ENCODE results near the gene CD2BP2. TPM values are rescaled to one million over a fixed set of nuclear protein-coding genes. Genes with fewer than 3 reads are reported as not detected.

CD2BP2 gene
- total RNA-seq (2022) (65.8 and 82.6 TPM in 2 replicates), Bru-seq, nascent RNA (percentile 87 among the genes with signal in this experiment), BruChase-seq, experiment 1, labeled RNA remaining after a 6-hour chase (percentile 95 among the genes with signal in this experiment), BruChase-seq, experiment 2, labeled RNA remaining after a 2-hour chase (percentile 98 among the genes with signal in this experiment)
- long read RNA-seq, transcript CD2BP2-203 (6 exons, 1,417 nt): minor isoform, 11 of 133 reads
- long read RNA-seq, transcript CD2BP2-201 (7 exons, 3,421 nt): major isoform, 71 of 133 reads
- long read RNA-seq, partial matches to known transcripts: 28 of 133 reads
- long read RNA-seq, other reads (novel, unspliced or antisense): 23 of 133 reads

DNA sequence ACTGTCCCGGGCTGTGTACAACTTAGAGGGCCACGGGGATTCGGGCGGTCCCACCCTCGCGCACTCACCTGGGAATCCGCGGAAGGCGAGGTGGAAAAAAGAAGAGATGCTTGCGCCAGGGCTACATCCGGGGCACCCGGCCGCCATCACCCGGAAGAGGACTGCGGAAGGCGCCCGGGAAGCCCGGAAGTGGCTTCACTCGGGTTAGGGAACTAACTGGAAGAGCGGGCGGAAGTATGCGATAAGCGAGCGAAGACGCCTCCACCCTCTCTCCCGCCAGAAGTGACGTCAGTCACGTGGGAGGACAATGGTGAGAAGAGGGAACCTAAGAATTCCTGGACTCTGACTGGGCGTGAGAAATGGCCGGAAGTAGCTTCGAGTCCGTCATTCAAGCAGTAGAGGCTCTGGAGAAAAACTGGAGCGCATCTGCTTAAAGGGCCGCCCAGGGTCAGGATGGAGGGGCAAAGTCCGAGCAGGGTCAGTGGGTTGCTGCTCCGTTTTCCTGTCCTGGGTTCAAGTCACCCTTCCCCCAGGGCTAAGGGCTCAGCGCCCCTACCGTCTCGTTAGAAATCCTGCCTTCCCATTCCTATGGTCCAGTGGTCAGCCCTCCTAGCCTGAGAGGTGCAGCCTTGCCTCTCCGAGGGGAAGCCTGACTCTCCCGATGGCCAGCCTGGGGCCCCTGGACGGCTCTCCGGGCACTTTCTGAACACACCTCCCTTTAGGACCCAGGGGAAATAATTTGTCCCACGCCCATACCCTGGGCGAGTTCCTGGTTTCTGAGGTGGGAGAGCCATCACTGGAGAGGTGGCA lies at the start of gene CD2BP2:
CD2BP2 (minus strand) TSS at position 165 of the 810 bp plus-strand sequence. CDS start 627 bp downstream, outside the sequence.
- Mint-ChIP-seq H3K4me3 (ENCODE audit: low read depth, unreplicated experiment) (peak within 1 kb of the TSS; percentile 90), H3K9me3 (ENCODE audit: low read depth, unreplicated experiment) (no peaks in the 10 kb centered on the region), H3K27me3 (ENCODE audit: unreplicated experiment) (no peaks in the 10 kb centered on the region), H3K4me1 (ENCODE audit: low read depth, unreplicated experiment) (peaks cover 48% of the 10 kb centered on the region), H3K36me3 (ENCODE audit: insufficient read depth, unreplicated experiment) (peaks cover 81% of the 10 kb centered on the region), H3K27ac (ENCODE audit: unreplicated experiment) (peak within 1 kb of the TSS; percentile 99)
- peak; percentile 95 for DNase-seq
- BruUV-seq (replicated peaks): no TSS peak
- intact Hi-C loops (cut with micrococcal nuclease; ENCODE audit: unreplicated experiment): loop anchor here (2.0 kb wide), 1 partner anchor 15 kb away; the partner anchor contains the start of gene TBC1D10B
- CTCF ChIA-PET: interaction anchor here (0.6 to 1.1 kb wide), 3 partner anchors 15 to 263 kb away, joined by 3 to 4 read pairs (median 3); partner anchors contain the start of gene TBX6
- TF ChIP-seq, protein P1, sequence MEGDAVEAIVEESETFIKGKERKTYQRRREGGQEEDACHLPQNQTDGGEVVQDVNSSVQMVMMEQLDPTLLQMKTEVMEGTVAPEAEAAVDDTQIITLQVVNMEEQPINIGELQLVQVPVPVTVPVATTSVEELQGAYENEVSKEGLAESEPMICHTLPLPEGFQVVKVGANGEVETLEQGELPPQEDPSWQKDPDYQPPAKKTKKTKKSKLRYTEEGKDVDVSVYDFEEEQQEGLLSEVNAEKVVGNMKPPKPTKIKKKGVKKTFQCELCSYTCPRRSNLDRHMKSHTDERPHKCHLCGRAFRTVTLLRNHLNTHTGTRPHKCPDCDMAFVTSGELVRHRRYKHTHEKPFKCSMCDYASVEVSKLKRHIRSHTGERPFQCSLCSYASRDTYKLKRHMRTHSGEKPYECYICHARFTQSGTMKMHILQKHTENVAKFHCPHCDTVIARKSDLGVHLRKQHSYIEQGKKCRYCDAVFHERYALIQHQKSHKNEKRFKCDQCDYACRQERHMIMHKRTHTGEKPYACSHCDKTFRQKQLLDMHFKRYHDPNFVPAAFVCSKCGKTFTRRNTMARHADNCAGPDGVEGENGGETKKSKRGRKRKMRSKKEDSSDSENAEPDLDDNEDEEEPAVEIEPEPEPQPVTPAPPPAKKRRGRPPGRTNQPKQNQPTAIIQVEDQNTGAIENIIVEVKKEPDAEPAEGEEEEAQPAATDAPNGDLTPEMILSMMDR (IDR thresholded peaks at IDR 0.05; ENCODE audit: unreplicated experiment): no peak

DNA sequence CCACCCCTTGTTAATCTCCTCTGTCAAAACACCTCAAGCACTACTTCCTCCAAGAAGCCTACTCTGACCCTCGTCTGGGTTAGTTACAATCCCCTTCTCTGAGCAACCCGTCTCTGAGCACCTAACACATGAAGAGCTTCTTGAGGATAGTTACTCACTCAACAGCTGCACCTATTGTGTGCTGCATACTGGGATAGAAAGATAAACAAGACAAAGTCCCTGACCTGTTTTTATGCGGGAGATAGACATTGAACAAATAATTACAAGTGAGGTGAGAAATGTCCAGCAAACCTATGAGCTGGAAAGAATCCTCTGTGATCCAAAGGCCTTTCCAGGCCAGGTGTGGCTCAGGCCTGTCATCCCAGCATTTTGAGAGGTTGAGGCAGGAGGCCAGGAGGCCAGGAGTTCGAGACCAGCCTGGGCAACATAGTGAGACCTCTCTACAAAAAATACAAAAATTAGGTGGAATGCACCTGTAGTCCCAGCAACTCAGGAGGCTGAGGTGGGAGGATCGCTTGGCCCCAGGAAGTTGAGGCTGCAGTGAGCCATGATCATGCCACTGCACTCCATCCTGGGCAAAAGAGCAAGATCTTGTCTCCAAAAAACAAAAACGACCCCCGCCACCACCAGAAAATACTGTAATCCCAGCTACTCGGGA lies 46.8 kb upstream of the CD2BP2 start:
- H3K27me3 Mint-ChIP-seq (ENCODE audit: unreplicated experiment): no peaks in the 10 kb centered on the region
- BruUV-seq (replicated peaks): no TSS peak
- peaks cover 38% of the 10 kb centered on the region for H3K36me3 Mint-ChIP-seq (ENCODE audit: insufficient read depth, unreplicated experiment)
- CTCF ChIA-PET: no interaction called here
- no peak for DNase-seq
- H3K4me1 Mint-ChIP-seq (ENCODE audit: low read depth, unreplicated experiment): peaks cover 14% of the 10 kb centered on the region
- TF ChIP-seq, protein P1 (IDR thresholded peaks at IDR 0.05; ENCODE audit: unreplicated experiment): no peak
- H3K9me3 Mint-ChIP-seq (ENCODE audit: low read depth, unreplicated experiment): no peaks in the 10 kb centered on the region
- H3K4me3 Mint-ChIP-seq (ENCODE audit: low read depth, unreplicated experiment): peak overlapping the region; percentile 77
- intact Hi-C loops (cut with micrococcal nuclease; ENCODE audit: unreplicated experiment): no loop called here
- H3K27ac Mint-ChIP-seq (ENCODE audit: unreplicated experiment): peak overlapping the region; percentile 91

DNA sequence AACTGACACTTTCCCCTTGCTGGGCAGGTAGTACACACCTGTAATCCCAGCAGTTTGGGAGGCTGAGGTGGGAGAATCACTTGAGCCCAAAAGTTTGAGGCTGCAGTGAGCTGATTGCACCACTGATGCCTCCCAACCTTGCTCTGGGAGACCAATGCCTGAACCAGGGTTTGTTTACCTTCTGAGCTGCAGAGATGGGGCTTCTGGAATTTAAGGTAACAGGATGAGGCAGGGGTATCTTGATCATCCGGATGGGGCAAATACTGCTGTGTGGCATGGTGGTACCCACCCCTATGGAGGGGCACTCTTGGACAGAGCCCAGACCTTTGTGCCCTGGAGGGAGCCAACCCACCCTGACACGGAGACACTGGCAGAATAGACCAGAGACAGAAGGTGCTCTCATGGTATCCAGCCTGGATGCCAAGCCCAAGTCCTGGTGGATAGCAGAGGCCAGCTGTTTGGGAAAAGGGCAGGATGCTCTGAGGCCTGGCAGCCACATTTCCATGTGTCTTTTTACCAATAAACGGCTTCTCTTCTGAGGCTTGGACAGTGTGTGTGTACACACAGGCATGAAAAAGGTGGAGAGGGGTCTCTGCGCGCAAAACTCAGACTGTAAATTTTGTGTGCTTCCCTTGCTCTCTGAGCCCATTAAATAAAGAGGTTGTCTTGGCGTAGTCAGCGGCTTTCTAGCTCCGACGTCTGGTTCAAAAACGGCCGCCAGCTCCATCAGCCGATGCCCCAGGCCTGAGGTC lies 44.5 kb upstream of the CD2BP2 start:
- CTCF ChIA-PET: interaction anchor here (0.9 to 1.1 kb wide), 2 partner anchors 12 to 173 kb away, joined by 3 to 4 read pairs; no protein-coding TSS in a partner anchor
- Mint-ChIP-seq H3K9me3 (ENCODE audit: low read depth, unreplicated experiment) (no peaks in the 10 kb centered on the region), H3K27ac (ENCODE audit: unreplicated experiment) (peak overlapping the region; percentile 91), H3K4me1 (ENCODE audit: low read depth, unreplicated experiment) (peaks cover 29% of the 10 kb centered on the region), H3K4me3 (ENCODE audit: low read depth, unreplicated experiment) (peak overlapping the region; percentile 77), H3K36me3 (ENCODE audit: insufficient read depth, unreplicated experiment) (peaks cover 57% of the 10 kb centered on the region), H3K27me3 (ENCODE audit: unreplicated experiment) (no peaks in the 10 kb centered on the region)
- no TSS peak for BruUV-seq (replicated peaks)
- intact Hi-C loops (cut with micrococcal nuclease; ENCODE audit: unreplicated experiment): no loop called here
- TF ChIP-seq, protein P1 (IDR thresholded peaks at IDR 0.05; ENCODE audit: unreplicated experiment): no peak
- no peak for DNase-seq
